GM12892 (cell line): ENCODE data around the gene PRSS50.

ENCODE experiments used
- POLR2A ChIP-seq: IDR thresholded peaks from 2 replicates; pipeline ENCODE4 v1.6.1; 2011; ENCODE audit warnings: low read depth, low read length, control low read depth
- POLR2AphosphoS5 ChIP-seq: IDR thresholded peaks from 2 replicates; pipeline ENCODE4 v1.6.1; 2011; ENCODE audit warnings: low read depth, low read length, control low read depth
- TAF1 ChIP-seq: IDR thresholded peaks from 2 replicates; pipeline ENCODE4 v1.6.1; 2011; ENCODE audit warnings: low read depth, mild to moderate bottlenecking, control low read depth, low read length, borderline replicate concordance

DNA sequence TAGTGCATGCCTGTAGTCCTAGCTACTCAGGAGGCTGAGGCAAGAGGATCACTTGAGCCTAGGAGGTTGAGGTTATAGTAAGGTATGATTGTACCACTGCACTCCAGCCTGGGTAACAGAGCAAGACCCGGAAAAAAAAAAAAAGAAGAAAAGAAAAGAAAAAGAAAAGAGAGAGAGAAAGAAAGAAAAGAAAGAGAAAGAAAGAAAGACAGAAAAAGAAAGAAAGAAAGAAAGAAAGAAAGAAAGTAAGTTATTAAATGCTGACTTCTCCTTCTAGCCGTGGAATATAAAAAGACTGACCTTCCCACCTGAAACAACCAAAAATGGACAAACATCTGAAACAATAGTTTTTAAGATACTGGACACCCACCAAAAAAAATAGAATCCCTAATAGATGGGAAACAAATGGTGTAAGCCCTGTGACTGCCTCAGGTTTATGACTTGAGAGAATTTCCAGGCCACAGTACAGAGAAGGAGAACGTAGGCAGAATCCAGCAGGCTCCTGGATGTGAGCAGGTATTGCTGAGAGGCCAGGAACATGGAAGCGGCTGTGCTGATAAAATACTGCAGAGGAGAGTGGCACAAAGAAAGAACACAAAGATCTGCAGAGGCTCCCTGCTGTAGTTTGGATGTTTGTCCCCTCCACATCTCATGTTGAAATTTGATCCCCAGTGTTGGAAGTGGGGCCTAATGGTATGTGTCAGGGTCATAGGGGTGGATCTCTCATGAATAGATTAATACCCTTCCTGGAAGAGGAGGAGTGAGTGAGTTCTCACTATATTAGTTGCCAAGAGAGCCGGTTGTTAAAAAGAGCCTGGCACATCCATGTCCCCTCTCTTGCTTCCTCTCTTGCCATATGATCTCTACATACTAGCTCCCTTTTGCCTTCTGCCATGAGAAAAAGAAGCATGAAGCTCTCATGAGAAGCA, 41.8 kb upstream of the PRSS50 start:
- TF ChIP-seq TAF1 (no peak), POLR2A (no peak), POLR2AphosphoS5 (no peak)
